Globus pallidus (tissue), 1 donor: Measurements from ENCODE around the gene ADK.
"Not testable (repeated sequence)": the region's sequence is repeated elsewhere in the genome, so short reads cannot be mapped to it uniquely, and the experiment has no call there.

ENCODE experiments used
- DNase-seq: peaks from one replicate; pipeline ENCODE4 v3.0.0-alpha.2; 2015; ENCODE audit warnings: low spot score

Gene ADK

DNA sequence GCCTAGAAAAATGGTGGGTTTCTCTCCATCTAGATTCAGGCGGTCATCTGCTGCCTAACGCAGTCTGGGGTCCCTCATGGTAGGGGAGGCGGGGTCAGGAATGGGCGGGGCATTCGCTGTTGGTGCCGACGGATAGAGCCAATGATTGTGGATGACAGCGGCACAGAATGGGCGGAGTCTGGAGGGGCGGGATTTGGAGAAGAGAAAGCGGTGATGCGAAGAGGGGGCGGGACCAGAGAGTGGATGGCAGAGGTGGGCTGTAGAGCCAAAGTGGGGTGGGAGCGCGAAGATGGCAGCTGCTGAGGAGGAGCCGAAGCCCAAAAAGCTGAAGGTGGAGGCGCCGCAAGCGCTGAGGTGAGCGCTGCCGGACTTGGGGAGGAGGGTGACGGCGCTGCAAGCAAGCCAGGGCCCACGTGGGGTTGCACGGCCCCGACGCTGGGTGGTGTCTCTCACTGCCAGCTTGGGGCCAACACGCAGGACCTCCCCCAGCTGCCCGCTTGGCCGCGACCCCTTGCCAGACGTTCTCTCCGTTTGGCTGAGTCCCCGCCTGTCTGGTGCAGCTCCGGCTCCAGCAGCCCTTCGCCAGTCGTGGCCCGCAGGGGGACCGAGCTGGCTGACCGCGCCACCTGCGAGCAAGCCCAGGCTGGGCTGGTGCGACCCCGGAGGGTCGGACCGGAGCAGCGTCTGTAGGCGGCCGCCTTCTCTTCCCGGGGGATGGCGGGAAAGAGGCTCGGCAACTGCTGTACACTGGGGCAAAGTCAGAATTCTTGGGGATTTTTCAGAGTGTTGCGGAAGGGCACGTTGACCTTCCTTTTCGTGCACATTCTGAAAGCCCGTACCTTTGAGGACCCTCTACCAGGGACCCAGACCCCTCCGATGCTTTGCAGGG lies at the start of gene ADK:
ADK (plus strand) TSS at position 232 of the 889 bp plus-strand sequence; CDS start at position 290, 58 bp downstream.
- peak; percentile 99 for DNase-seq

GRCh38 chr10:74103560-74104258 lies 47.3 kb upstream of the ADK start:
- no peak for DNase-seq

DNA sequence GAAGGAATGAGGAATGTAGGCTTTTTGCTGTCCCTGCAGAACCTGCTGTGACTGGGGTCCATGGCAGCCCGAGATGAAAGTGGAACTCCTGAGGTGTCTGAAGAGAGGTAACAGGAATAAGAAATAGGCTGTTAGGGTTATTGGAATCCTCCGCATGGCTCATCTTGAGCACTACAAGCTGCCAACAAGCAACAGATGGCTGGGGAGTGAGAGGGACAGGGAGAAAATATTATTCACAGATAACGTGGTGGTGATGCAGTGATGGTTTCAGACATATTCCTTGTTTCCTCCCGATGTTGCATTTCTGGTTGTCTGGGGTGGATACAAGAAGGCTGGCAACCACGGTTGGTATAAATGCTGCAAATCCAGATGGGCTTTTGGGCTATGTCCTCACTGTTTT lies 46.5 kb upstream of the ADK start:
- no peak for DNase-seq

- no peak for DNase-seq
These were observed 46.0 kb upstream of the ADK start for GRCh38 chr10:74104996-74105395.

DNA sequence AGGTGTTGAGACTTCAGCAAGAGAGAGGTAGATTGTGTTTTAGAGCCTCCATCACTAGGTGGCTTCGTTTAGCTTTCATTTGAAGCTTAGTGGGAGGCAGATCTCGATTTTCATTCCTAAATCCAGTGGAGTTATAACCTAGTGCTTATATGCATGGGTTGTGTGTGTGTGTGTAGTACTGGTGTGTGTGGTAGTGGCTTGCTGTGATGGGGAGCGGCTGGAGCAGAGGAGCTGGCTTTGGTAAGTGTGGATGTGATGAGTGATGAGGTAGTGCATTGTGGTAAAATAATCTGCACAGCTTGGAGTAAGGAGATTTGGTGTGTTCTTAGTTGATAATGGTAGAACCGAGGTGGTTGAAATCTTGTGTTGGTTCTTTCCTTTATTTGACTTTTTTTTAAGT lies 43.6 kb upstream of the ADK start:
- no peak for DNase-seq

DNA sequence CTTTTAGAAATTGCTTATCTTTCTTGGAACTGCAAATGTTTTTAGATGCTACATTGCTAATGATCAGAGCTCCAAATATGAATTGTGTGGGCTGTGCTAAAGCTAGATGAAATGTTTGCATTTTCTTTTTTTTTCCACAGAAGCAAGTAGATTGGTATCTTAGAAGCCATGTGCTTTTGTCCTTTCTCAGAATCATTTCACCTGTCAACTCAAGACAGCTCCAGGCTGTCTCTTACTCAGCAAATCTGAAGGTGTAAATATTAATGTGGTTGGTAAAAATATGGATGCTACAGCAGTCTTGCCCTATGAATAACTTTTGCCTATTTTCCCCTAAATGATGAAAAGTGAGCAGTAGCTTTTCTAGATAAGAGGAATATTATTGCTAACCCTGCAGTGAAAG lies 41.6 kb upstream of the ADK start:
- no peak for DNase-seq

DNA sequence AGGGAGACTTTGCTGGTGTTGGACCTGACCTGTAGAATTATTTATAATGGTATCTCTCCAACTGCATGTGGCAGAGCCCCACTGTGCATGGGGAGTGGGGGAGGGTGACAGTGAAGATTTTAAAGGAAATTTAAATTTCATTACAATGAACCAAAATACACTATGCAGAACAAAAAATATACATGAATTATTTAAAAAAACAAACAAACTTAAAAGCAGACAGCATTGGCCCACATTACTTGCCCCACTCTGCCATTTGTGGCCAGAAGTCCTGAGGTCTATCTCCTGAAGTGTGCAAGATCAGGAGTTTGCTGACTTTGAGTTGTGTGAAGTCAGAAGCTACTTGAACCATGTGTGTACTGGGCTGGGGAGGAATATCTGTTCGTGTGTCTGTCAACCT lies 40.9 kb upstream of the ADK start:
- no peak for DNase-seq

DNA sequence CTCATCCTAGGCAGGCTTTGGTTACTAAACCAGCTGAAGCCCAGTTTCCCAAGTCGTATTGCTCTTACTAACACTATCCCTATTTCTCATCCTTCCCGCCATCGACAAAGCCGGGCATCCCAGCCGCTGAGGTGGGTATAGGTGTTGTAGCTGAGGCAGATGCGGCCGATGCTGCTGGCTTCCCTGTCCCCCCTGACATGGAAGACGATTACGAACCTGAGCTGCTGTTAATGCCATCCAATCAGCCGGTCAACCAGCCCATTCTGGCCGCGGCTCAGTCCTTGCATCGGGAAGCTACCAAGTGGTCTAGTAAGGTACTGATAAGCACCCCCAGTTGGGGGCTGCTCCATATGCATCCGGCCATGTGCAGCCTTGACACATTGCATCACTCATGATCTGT lies 39.2 kb upstream of the ADK start:
- DNase-seq: no peak

DNA sequence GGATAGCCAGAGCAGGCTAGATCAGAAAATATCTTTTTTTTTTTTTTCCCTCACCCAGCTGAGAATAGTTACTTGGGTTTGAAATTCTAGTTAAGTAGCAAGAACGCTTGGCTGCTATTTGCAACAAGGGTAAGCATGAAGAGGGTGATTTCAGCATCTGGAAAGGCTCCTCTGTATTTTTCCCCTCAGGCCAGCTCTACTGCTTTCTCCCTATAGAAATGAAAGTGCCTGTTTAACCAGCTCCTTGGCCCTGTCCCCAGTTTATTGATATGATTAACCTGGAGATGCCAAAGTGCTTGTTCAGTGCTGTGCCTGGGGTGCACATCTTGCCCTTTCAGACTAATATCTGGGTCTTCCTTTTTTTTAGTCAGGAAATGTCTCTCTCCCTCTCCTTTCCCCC lies 37.5 kb upstream of the ADK start:
- no peak for DNase-seq

DNA sequence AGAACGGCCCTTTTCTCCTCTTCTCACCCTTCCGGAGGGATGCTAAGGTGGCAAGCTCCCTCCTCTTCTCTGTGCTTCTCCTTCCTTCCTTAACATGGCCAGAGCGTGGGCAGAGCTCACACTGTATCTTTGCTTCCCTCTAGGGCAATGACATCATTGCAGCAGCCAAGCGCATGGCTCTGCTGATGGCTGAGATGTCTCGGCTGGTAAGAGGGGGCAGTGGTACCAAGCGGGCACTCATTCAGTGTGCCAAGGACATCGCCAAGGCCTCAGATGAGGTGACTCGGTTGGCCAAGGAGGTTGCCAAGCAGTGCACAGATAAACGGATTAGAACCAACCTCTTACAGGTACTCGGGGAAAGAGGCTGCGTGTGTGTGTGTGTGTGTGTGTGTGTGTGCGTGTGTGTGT lies 37.0 kb upstream of the ADK start:
- peak; percentile 14 for DNase-seq

DNA sequence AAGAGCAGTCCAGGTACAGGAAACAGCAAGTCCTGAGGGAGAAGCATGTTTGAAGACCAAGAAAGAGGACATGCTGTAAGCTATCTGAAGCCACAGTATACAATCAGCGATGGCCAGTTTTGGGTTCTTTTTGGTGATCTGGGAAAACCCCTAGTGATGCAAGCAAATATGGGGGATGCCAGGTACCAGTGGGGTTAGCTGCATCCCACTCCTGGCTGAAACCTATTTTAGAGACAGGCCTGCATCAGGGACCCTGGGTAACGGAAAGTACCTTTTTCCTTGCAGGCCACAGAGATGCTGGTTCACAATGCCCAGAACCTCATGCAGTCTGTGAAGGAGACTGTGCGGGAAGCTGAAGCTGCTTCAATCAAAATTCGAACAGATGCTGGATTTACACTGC lies 33.3 kb upstream of the ADK start:
- DNase-seq: no peak

DNA sequence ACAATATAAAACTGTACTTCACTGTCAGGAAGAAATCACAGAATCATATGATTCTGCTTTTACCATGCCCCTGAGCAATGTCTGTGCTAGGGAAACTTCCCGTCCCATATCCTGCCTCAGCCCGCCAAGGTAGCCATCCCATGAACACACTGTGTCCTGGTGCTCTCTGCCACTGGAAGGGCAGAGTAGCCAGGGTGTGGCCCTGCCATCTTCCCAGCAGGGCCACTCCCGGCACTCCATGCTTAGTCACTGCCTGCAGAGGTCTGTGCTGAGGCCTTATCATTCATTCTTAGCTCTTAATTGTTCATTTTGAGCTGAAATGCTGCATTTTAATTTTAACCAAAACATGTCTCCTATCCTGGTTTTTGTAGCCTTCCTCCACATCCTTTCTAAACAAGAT lies 32.2 kb upstream of the ADK start:
- DNase-seq: no peak

- DNase-seq: no peak
These were observed 30.1 kb upstream of the ADK start for GRCh38 chr10:74120911-74121310.

DNA sequence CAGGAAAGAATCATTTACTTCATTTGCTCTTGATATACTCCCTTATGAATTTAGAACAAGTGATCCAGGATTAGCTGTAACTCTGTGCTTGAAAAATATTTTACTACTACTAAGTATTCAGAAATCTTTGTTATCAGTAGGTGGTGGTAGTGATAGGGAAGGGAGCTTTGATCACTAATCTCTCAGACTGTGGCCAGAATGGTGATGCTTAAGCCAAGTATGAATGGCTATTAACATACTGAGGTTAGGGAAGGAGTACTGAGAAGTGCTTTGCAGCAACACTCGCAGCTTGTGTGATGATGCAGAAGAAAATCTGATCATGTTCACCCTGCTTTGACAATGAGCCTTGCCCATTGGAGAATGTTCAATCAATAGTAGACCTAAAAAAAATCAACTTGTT lies 29.7 kb upstream of the ADK start:
- DNase-seq: no peak

DNA sequence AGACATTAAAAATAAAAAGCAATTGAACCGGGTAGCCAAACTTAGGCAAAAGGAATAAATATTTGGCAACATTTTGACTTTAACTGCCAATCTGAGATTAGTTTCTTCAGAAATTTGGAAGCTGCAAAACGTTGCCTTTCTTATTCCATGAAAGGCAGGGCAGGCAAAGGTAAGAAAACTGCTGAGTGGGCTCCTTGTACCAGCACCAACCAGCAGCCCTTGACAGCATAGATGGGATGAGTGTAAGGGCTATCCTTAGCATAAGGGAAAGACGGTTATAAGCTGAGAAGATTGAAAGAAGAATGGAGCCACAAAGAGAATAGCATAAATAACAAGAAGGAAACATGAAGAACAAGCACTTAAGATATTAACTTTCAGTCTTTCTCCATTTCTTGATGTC lies 29.0 kb upstream of the ADK start:
- no peak for DNase-seq

DNA sequence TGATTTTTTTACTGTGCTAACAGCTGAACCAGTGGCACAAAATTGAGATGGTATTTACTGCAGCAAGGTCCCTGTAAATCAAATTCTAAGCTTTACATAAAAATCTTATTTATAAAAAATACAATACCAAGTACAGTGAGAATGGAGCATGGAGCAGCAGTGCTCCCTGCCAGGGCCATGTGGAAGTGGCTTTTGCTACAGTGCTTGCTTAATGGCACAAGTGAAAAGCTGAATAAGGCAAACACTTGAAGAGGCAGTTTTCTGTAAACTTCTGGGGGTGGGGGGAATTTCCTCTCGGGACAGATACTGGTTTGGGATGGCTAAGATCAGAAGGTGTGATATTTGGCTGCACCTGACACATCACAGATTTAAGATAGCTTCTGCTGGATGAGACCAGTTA lies 27.9 kb upstream of the ADK start:
- DNase-seq: no peak

DNA sequence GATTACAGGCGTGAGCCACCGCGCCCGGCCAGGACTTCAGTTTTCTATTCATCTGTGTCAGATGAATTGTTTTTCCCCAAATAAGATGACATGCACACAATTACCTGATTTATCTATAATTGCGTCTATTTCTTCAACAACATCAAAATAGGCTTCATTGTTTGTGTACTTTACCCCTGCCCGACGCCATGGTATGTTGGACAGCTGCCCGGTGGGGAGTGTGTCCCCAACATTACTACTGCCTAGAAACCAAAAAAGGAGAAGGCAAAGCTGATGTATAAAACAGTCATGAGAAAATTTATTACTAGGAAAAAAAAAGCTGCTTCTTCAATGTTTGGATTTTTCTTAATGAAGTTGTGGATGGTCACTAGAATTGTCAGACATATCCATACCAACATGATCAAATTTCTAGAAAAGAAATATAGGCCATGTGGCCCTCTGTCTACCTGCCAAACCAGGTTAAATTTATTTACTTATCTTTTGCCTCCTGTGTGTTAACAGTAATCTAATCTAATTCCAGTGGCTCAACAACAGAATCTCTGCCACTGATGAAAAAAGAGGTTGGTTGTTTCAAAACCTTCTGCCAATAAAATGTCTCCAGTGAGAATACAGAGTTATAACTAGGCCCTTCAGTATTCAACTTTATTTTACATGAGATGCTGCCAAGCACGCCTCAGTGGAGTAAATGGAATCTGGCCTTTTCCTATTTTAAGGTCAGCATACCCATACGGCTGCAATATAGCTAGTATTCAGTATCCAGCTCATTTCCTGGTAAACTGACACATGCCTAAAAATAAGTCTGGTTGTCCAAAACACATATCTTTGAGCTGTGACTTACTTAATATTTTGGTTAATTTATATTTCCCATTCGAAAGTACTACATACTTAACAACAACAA lies 16.8 kb upstream of the ADK start:
- no peak for DNase-seq

DNA sequence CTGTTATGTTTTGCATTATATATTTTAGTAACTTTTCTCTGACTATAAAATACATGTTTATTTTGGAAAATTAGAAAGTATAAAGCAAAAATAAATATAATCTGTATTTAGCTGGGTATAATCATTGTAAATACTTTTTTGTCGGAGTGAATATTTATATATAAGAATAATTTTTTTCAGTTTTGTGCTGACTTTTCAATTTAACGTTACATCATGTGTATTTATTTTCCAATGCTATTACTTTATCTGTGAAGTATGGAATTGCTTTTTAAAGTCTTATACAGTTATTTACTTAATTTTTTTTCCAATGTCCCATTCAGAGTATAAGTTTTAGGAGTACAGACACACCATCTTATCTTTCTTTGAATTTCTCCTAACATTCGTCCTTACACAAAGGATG lies 15.6 kb upstream of the ADK start:
- DNase-seq: no peak

- no peak for DNase-seq
These were observed 13.0 kb upstream of the ADK start for GRCh38 chr10:74137992-74138391.

DNA sequence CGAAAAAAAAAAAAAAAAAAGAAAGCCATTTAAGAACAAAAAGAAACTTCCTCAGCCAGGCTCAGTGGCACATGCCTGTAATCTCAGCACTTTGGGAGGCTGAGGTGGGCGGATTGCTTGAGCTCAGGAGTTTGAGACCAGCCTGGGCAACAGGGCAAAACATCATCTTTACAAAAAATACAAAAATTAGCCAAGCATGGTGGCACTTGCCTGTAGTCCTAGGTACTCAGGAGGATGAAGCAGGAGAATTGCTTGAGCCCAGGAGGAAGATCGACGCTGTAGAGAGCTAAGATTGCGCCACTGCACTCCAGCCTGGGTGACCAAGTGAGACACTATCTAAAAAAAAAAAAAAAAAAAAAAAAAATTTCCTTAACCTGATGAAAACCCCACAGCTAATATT lies 12.4 kb upstream of the ADK start:
- DNase-seq: not testable (repeated sequence)

- DNase-seq: no peak
These were observed 11.0 kb upstream of the ADK start for GRCh38 chr10:74139981-74140380.

DNA sequence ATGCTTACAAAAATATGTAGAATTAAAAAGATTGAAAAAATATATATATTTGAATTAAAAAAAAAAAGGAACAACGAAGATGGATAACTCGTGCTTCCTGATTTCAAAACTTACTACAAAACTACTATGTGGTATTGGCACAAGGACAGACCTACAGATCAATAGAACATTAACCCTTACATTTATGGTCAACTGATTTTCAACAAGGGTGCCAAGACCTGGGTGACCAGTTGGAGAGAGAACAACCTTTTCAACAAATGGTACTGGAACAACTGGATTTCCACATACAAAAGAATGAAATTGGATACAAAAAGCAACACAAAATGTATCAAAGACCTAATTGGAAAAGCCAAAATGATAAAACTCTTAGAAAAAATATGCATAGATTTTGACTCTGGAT lies 10.5 kb upstream of the ADK start:
- no peak for DNase-seq

GRCh38 chr10:74145133-74145532 lies 5.9 kb upstream of the ADK start:
- DNase-seq: no peak
